HCT116 (cell line): ENCODE results near the gene FSD1. TPM values are rescaled to one million over a fixed set of nuclear protein-coding genes. Genes with fewer than 3 reads are reported as not detected.

Experiments
- ATAC-seq: fragments of 200-7000 bp; cut with Tn5 transposase; 2 replicates; pipeline ENCODE4 v1.9.1; 2020; ENCODE audit warnings: mild to moderate bottlenecking, moderate library complexity
- BruUV-seq: library from RNA; stranded (reverse); fragments of 400-500 nt; replicated peaks from 2 replicates; lab custom pipeline; 2021; lab: Mats Ljungman, UMichigan
- CTCF ChIA-PET: fragments of 300-600 bp; sonication (Branson Sonifier 250); formaldehyde crosslinking; loops from one replicate; lab custom pipeline; 2021; ENCODE audit warnings: antibody characterized with exemption; lab: Charles Lee
- POLR2A ChIA-PET: fragments of 300-600, 350-600 bp; sonication (Branson Sonifier 250); formaldehyde crosslinking; loops from one replicate; lab custom pipeline; 2021; ENCODE audit warnings: antibody characterized with exemption; lab: Charles Lee
- RAD21 ChIA-PET, 2 experiments: fragments of 300-600 bp; sonication (Branson Sonifier 250); formaldehyde crosslinking; loops; one replicate each; lab custom pipeline; 2023; ENCODE audit warnings: low total read pairs in 2 of 2; ENCODE audit not compliant: uncharacterized antibody in 2 of 2, unreplicated experiment in 2 of 2, low non-redundant PET in 1 of 2; lab: Charles Lee
- DNase-seq: peaks from one replicate; pipeline ENCODE4 v3.0.0-alpha.2; 2010; ENCODE audit warnings: low read depth, low spot score
- H2AFZ ChIP-seq: fragments of 200-600 bp; shearing (Covaris generic), sonication (generic); 2 replicates; pipeline ENCODE4 v1.6.1; 2017; ENCODE audit warnings: low read depth, mixed run types, mixed read lengths, antibody characterized with exemption, low read length; ENCODE audit not compliant: poor library complexity, severe bottlenecking
- H3K27ac ChIP-seq: 2 replicates; pipeline ENCODE4 v1.5.1; 2012; ENCODE audit warnings: low read depth, low read length
- H3K27me3 ChIP-seq: fragments of 200-600 bp; sonication (generic); 2 replicates; pipeline ENCODE4 v1.6.1; 2016; ENCODE audit warnings: mixed run types, low read length, mixed read lengths; ENCODE audit not compliant: insufficient read depth
- H3K36me3 ChIP-seq, 2 experiments: fragments of 200-500 bp in 1 of 2; fragments of 200-600 bp in 1 of 2; sonication (Bioruptor generic) in 1 of 2; sonication (generic) in 1 of 2; 2 replicates each; pipeline versions ENCODE4 v1.5.1 to v1.6.1; 2014 to 2016; ENCODE audit warnings: low read length in 2 of 2, inconsistent platforms in 1 of 2, mixed read lengths in 1 of 2, mixed run types in 1 of 2; ENCODE audit not compliant: insufficient read depth in 2 of 2, control insufficient read depth in 1 of 2
- H3K4me1 ChIP-seq, 2 experiments: fragments of 200-600 bp in 1 of 2; sonication (generic) in 1 of 2; 2 replicates each; pipeline versions ENCODE4 v1.5.1 to v1.6.1; 2012 to 2017; ENCODE audit warnings: low read length in 2 of 2, inconsistent platforms in 1 of 2, mild to moderate bottlenecking in 1 of 2, mixed read lengths in 1 of 2, mixed run types in 1 of 2, moderate library complexity in 1 of 2; ENCODE audit not compliant: insufficient read depth in 2 of 2, control insufficient read depth in 1 of 2
- H3K4me2 ChIP-seq: fragments of 200-600 bp; sonication (generic); 2 replicates; pipeline ENCODE4 v1.6.1; 2017; ENCODE audit warnings: mixed run types, low read length, mixed read lengths
- H3K4me3 ChIP-seq, 2 experiments: fragments of 200-600 bp in 1 of 2; sonication (generic) in 1 of 2; replicated peaks in 1 of 2; 2 replicates each; pipeline ENCODE4 v1.5.1; 2011 to 2016; ENCODE audit warnings: low read length in 2 of 2, control low read depth in 1 of 2, low read depth in 1 of 2, mild to moderate bottlenecking in 1 of 2, mixed read lengths in 1 of 2, mixed run types in 1 of 2
- H3K79me2 ChIP-seq: fragments of 200-600 bp; sonication (generic); 2 replicates; pipeline ENCODE4 v1.6.1; 2017; ENCODE audit warnings: mild to moderate bottlenecking, mixed run types, low read length, moderate library complexity, mixed read lengths; ENCODE audit not compliant: insufficient read depth
- H3K9ac ChIP-seq: fragments of 200-600 bp; sonication (generic); 2 replicates; pipeline ENCODE4 v1.6.1; 2016; ENCODE audit warnings: low read length, mixed read lengths
- H3K9me2 ChIP-seq: fragments of 200-600 bp; sonication (generic), shearing (Covaris generic); 2 replicates; pipeline ENCODE4 v1.6.1; 2017; ENCODE audit warnings: mixed run types, mild to moderate bottlenecking, moderate library complexity; ENCODE audit not compliant: insufficient read depth
- H3K9me3 ChIP-seq, 2 experiments: fragments of 200-500 bp in 1 of 2; fragments of 200-600 bp in 1 of 2; sonication (Bioruptor generic) in 1 of 2; sonication (generic) in 1 of 2; 2 replicates each; pipeline ENCODE4 v1.6.1; 2014 to 2017; ENCODE audit warnings: low read length in 2 of 2, mixed read lengths in 2 of 2, inconsistent platforms in 1 of 2, low read depth in 1 of 2, mild to moderate bottlenecking in 1 of 2, mixed run types in 1 of 2, moderate library complexity in 1 of 2; ENCODE audit not compliant: control insufficient read depth in 1 of 2, insufficient read depth in 1 of 2
- H4K20me1 ChIP-seq: fragments of 200-600 bp; sonication (generic), shearing (Covaris generic); 2 replicates; pipeline ENCODE4 v1.6.1; 2017; ENCODE audit warnings: mixed run types, mild to moderate bottlenecking, moderate library complexity; ENCODE audit not compliant: insufficient read depth
- CBX3 ChIP-seq: IDR thresholded peaks from 2 replicates; pipeline ENCODE4 v1.6.1; 2012; ENCODE audit warnings: low read depth
- CTCF ChIP-seq, 3 experiments: fragments of 200-600 bp in 1 of 3; sonication (generic) in 1 of 3; IDR thresholded peaks in 2 of 3; conservative IDR thresholded peaks in 1 of 3; 2 replicates each; pipeline ENCODE4 v1.5.1; 2012 to 2017; ENCODE audit warnings: low read depth in 2 of 3, low read length in 2 of 3, antibody characterized with exemption in 1 of 3, borderline replicate concordance in 1 of 3, control low read depth in 1 of 3, mild to moderate bottlenecking in 1 of 3, mixed read lengths in 1 of 3, mixed run types in 1 of 3, moderate library complexity in 1 of 3; ENCODE audit not compliant: insufficient read depth in 1 of 3
- EZH2 ChIP-seq: fragments of 200-600 bp; sonication (generic); IDR thresholded peaks from 2 replicates; pipeline ENCODE4 v1.6.1; 2017; ENCODE audit warnings: antibody characterized with exemption, mixed run types
- EZH2phosphoT487 ChIP-seq: fragments of 200-600 bp; IDR thresholded peaks from 2 replicates; pipeline ENCODE4 v1.6.1; 2018; ENCODE audit warnings: antibody characterized with exemption, borderline replicate concordance
- FOSL1 ChIP-seq: IDR thresholded peaks from 2 replicates; pipeline ENCODE4 v1.6.1; 2012; ENCODE audit warnings: low read depth
- POLR2A ChIP-seq: IDR thresholded peaks from 2 replicates; pipeline ENCODE4 v1.7.0; 2011; ENCODE audit warnings: borderline replicate concordance; ENCODE audit not compliant: insufficient read depth, insufficient read length; ENCODE audit errors: extremely low read depth
- RAD21 ChIP-seq: IDR thresholded peaks from 2 replicates; pipeline ENCODE4 v1.6.1; 2012; ENCODE audit warnings: low read depth, mild to moderate bottlenecking
- SIN3A ChIP-seq: IDR thresholded peaks from 2 replicates; pipeline ENCODE4 v1.6.1; 2012; ENCODE audit warnings: low read depth
- YY1 ChIP-seq: IDR thresholded peaks from 2 replicates; pipeline ENCODE4 v1.6.1; 2011; ENCODE audit warnings: low read length, low read depth, moderate library complexity, mild to moderate bottlenecking; ENCODE audit not compliant: insufficient replicate concordance; ENCODE audit errors: extremely low read depth
- ZBTB33 ChIP-seq: IDR thresholded peaks from 2 replicates; pipeline ENCODE4 v1.6.1; 2011; ENCODE audit warnings: mild to moderate bottlenecking, low read length, moderate library complexity; ENCODE audit not compliant: insufficient replicate concordance; ENCODE audit errors: extremely low read depth
- intact Hi-C: fragments of 100-400 bp; cut with micrococcal nuclease; formaldehyde crosslinking; loops from 2 replicates; pipeline ENCODE4 v1.10.0; 2022
- total RNA-seq: library from RNA; stranded (reverse); gene quantifications from one replicate; pipeline ENCODE4 v1.2.1, GENCODE V29; 2021; ENCODE audit not compliant: unreplicated experiment

The FSD1 gene
- total RNA-seq, 1 experiment from 2014 or later = 20.1 TPM

GRCh38 chr19:4360081-4360569, 55.7 kb downstream of the FSD1 start:
- no peak for DNase-seq
- ChIA-PET CTCF (no interaction called here), RAD21 (no interaction called here)
- Histone ChIP-seq H3K79me2 (no peaks in the 10 kb centered on the region), H4K20me1 (no peaks in the 10 kb centered on the region), H3K4me3 (no peak overlapping the region), H3K4me2 (no peak overlapping the region)
- intact Hi-C loops = loop anchor here (5.0 kb wide), 1 partner anchor 42 kb away; the partner anchor contains the start of genes CHAF1A and SH3GL1
- TF ChIP-seq EZH2phosphoT487 = no peak
- no peak for TF ChIP-seq POLR2A
- TF ChIP-seq SIN3A = no peak
- no peak for TF ChIP-seq CBX3
- no peak for TF ChIP-seq RAD21
- TF ChIP-seq CTCF (IDR thresholded peaks at IDR 0.05 in 2 of 3, conservative IDR thresholded peaks at IDR 0.05 in 1 of 3; ENCODE audit: borderline replicate concordance in 1 of 3, insufficient read depth in 1 of 3, low read depth in 2 of 3, low read length in 2 of 3) = no peak
- no peak for TF ChIP-seq YY1
- no peak for TF ChIP-seq ZBTB33
- TF ChIP-seq EZH2 = no peak
- TF ChIP-seq FOSL1 = no peak
- TF ChIP-seq, all 23 proteins: peak for 0
- H3K9ac ChIP-seq = no peak overlapping the region
- H3K4me1 ChIP-seq = peaks cover 6 to 23% of the 10 kb centered on the region in 2 experiments; a peak in 3 of 4 replicates
- H3K9me3 ChIP-seq = no peaks in the 10 kb centered on the region
- peak overlapping the region; percentile 47 for H3K27ac ChIP-seq
- POLR2A ChIA-PET = no interaction called here
- H3K9me2 ChIP-seq = no peaks in the 10 kb centered on the region
- H3K36me3 ChIP-seq = peaks cover 5 to 11% of the 10 kb centered on the region in 2 experiments; a peak in 2 of 4 replicates
- no TSS peak for BruUV-seq
- no peaks in the 10 kb centered on the region for H3K27me3 ChIP-seq
- H2AFZ ChIP-seq = no peak overlapping the region
- ATAC-seq = no peak
